GM12878 (cell line): ENCODE measurements around the gene AANAT. TPM values are rescaled to one million over a fixed set of nuclear protein-coding genes. Genes with fewer than 3 reads are reported as not detected.

ENCODE experiments used
- ATAC-seq: fragments of 200-7000 bp; cut with Tn5 transposase; 3 replicates; pipeline ENCODE4 v1.9.1; 2020; ENCODE audit warnings: mild to moderate bottlenecking, moderate library complexity
- BruUV-seq: library from RNA; stranded (reverse); fragments of 400-500 nt; replicated peaks from 2 replicates; lab custom pipeline; 2021; lab: Mats Ljungman, UMichigan
- CTCF ChIA-PET: fragments of 300-600 bp; sonication (Branson Sonifier 250); formaldehyde crosslinking; extraction: SDS; loops from one replicate; lab custom pipeline; 2021; ENCODE audit warnings: inconsistent platforms; lab: Yijun Ruan, JAX
- POLR2A ChIA-PET: fragments of 350-600 bp; formaldehyde crosslinking; extraction: SDS; loops from one replicate; lab custom pipeline; 2021; ENCODE audit warnings: inconsistent platforms; lab: Charles Lee
- RAD21 ChIA-PET: fragments of 300-600 bp; sonication (Branson Sonifier 250); formaldehyde crosslinking; loops from one replicate; lab custom pipeline; 2023; ENCODE audit warnings: antibody characterized with exemption; ENCODE audit not compliant: unreplicated experiment; lab: Charles Lee
- SMC1A ChIA-PET: fragments of 300-600 bp; sonication (Branson Sonifier 250); formaldehyde crosslinking; loops from one replicate; lab custom pipeline; 2023; ENCODE audit not compliant: unreplicated experiment, uncharacterized antibody; lab: Charles Lee
- DNase-seq: peaks from one replicate; pipeline ENCODE4 v3.0.0-alpha.2; 2011; ENCODE audit warnings: low read depth, low spot score
- FAIRE-seq: peaks from 3 replicates; lab custom pipeline; 2011; peaks lifted over from hg19 to GRCh38; lab: Jason Lieb, UNC
- H2AFZ ChIP-seq: 2 replicates; pipeline ENCODE4 v1.6.0; 2011; ENCODE audit warnings: low read depth, low read length, control low read depth; ENCODE audit not compliant: control insufficient read depth
- H3K27ac ChIP-seq: 2 replicates; pipeline ENCODE4 v1.5.1; 2011; ENCODE audit warnings: control low read depth; ENCODE audit not compliant: control insufficient read depth, insufficient read depth
- H3K27me3 ChIP-seq, 2 experiments: replicated peaks in 1 of 2; 2 replicates each; pipeline versions ENCODE4 v1.6.0 to v1.6.1; 2011; ENCODE audit warnings: low read length in 1 of 2; ENCODE audit not compliant: control insufficient read depth in 2 of 2, insufficient read depth in 2 of 2
- H3K36me3 ChIP-seq, 2 experiments: 2 replicates each; pipeline ENCODE4 v1.5.1; 2011; ENCODE audit warnings: low read length in 1 of 2; ENCODE audit not compliant: control insufficient read depth in 2 of 2, insufficient read depth in 2 of 2
- H3K4me1 ChIP-seq: 2 replicates; pipeline ENCODE4 v1.6.1; 2011; ENCODE audit warnings: mild to moderate bottlenecking, low read length, moderate library complexity, mixed read lengths; ENCODE audit not compliant: control insufficient read depth, insufficient read depth
- H3K4me2 ChIP-seq: 2 replicates; pipeline ENCODE4 v1.6.0; 2011; ENCODE audit warnings: control low read depth; ENCODE audit not compliant: control insufficient read depth, insufficient read depth
- H3K4me3 ChIP-seq: fragments of 200-600 bp; sonication (generic); 2 replicates; pipeline ENCODE4 v1.5.1; 2016
- H3K79me2 ChIP-seq: 2 replicates; pipeline ENCODE4 v1.6.0; 2011; ENCODE audit warnings: low read length; ENCODE audit not compliant: control insufficient read depth, insufficient read depth
- H3K9ac ChIP-seq: 2 replicates; pipeline ENCODE4 v1.8.0; 2011; ENCODE audit warnings: low read length, control low read depth, mixed read lengths; ENCODE audit not compliant: control insufficient read depth, insufficient read depth
- H3K9me3 ChIP-seq: replicated peaks from 3 replicates; pipeline ENCODE4 v1.5.1; 2011; ENCODE audit warnings: mild to moderate bottlenecking, low read length; ENCODE audit not compliant: control insufficient read depth, insufficient read depth
- H4K20me1 ChIP-seq: 2 replicates; pipeline ENCODE4 v1.6.0; 2011; ENCODE audit not compliant: control insufficient read depth, insufficient read depth
- EGR1 ChIP-seq, 2 experiments: IDR thresholded peaks; 1 replicate in 1 of 2; 2 replicates in 1 of 2; pipeline ENCODE4 v1.6.1; 2011 to 2012; ENCODE audit warnings: low read depth in 2 of 2, low read length in 2 of 2, borderline replicate concordance in 1 of 2, mild to moderate bottlenecking in 1 of 2, moderate library complexity in 1 of 2
- POLR2A ChIP-seq: IDR thresholded peaks from 2 replicates; pipeline ENCODE4 v1.6.1; 2011; ENCODE audit warnings: low read depth, mild to moderate bottlenecking, low read length
- TCF12 ChIP-seq: IDR thresholded peaks from 2 replicates; pipeline ENCODE4 v1.6.1; 2011; ENCODE audit warnings: low read depth, mild to moderate bottlenecking, low read length
- WGBS: methylation state at CpG from one replicate; pipeline ENCODE4 v1.1.6; 2016; ENCODE audit warnings: low lambda C conversion rate; ENCODE audit not compliant: insufficient replicate concordance, insufficient coverage; ENCODE audit errors: missing lambda C conversion rate; 5-methylcytosine and 5-hydroxymethylcytosine counted together
- in situ Hi-C: fragments of 300-500 bp; cut with MboI; formaldehyde crosslinking; loops from 9 replicates; pipeline ENCODE4 v1.14.3; 2018; ENCODE audit warnings: mixed read lengths
- intact Hi-C: fragments of 100-400 bp; cut with micrococcal nuclease; formaldehyde crosslinking; loops from one replicate; pipeline ENCODE4 v1.14.2; 2022; ENCODE audit not compliant: unreplicated experiment
- polyA plus RNA-seq, 11 experiments: library from polyadenylated mRNA; depleted of rRNA in 4 of 11; unstranded in 6 of 11; stranded (reverse) in 5 of 11; fragments of >200 nt; fragmentation: Nextera tagmentation in 4 of 11; fragmentation: Illumina TruSeq in 1 of 11; extraction: Ambion mirVana in 4 of 11; extraction: Trizol in 1 of 11; gene quantifications; 1 replicate in 1 of 11; 2 replicates in 10 of 11; pipeline versions ENCODE4 v1.2.1 to v1.2.3, GENCODE V29; 2011 to 2016; ENCODE audit warnings: inconsistent platforms in 2 of 11, missing spikeins in 2 of 11, low read depth in 1 of 11
- total RNA-seq, 4 experiments: library from RNA; depleted of rRNA in 3 of 4; stranded (reverse); fragments of >200 nt in 3 of 4; fragmentation: Illumina TruSeq in 1 of 4; extraction: Trizol in 1 of 4; gene quantifications; 2 replicates each; pipeline versions ENCODE4 v1.2.1 to v1.2.3, GENCODE V29; 2013 to 2021
- TF ChIP-seq, protein P1 (sequence below): fragments of 450-650 bp; IDR thresholded peaks from 2 replicates; pipeline ENCODE4 v1.6.1; 2016; ENCODE audit warnings: mild to moderate bottlenecking, moderate library complexity, borderline replicate concordance

The AANAT gene
- total and polyA plus RNA-seq, 10 of the 15 experiments (the other 5 are each of a cell fraction or from before 2014, with no cell fraction given) = 0.23 TPM; not detected in 9

DNA sequence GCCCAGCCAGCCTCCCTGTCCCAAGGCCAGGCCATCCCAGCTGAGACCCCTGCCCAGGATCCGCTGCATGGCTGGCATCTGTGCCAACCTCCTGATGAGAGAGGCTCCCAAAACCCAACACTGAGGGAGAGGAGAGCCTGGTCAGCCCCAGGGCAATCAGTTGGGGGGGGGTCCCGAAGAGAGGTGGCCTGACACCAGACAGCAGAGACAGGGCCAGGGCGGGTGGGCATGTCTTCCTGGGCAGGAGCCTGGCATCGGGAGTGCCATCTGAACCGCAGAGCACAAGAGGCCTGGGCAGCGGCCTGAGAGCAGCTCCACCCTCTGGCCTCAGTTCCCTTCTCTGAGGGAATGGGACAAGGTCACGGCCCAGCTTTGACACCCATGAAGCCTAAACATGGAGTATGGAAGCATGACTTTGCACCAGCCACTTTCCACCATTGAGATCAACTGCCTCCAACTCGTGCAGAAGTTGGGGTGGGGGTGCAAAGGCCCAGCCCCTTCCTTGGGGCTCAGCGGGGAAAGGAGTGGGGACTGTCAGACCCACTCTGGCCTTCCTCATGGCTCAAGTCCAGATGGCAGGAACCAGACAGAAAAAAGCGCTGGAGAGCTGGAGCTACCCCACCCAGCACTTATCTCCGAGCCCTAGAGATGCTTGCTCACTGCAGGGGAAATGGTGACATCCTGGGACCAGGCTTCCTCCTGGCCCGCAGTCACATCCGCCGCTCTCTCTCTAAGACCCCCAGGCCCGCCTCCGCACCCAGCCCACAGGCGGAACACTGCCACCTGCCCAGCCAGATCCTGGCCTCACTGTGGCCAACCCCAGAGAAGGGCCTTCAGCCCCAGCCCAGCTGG, 24.1 kb downstream of the AANAT start:
- DNase-seq (no peak), FAIRE-seq (no peak)
- no TSS peak for BruUV-seq
- H4K20me1 ChIP-seq = no peaks in the 10 kb centered on the region
- 54% methylated on average over 16 of the region's 17 CpGs for WGBS
- no peaks in the 10 kb centered on the region; a peak in 3 of 4 replicates for H3K36me3 ChIP-seq
- intact Hi-C loops = no loop called here
- H3K9ac ChIP-seq = peak overlapping the region; percentile 40
- H3K9me3 ChIP-seq = no peaks in the 10 kb centered on the region
- peak overlapping the region; percentile 80 for H3K27ac ChIP-seq
- H3K4me3 ChIP-seq = peak overlapping the region; percentile 32; the same call in 1 of the 2 replicates
- peak overlapping the region; percentile 83 for H3K4me2 ChIP-seq
- peak in 1 of 2 experiments; percentile 65; a peak in 1 of 3 replicates for TF ChIP-seq EGR1 (IDR thresholded peaks at IDR 0.05; ENCODE audit: borderline replicate concordance in 1 of 2, low read depth in 2 of 2, low read length in 2 of 2)
- TF ChIP-seq, protein P1, sequence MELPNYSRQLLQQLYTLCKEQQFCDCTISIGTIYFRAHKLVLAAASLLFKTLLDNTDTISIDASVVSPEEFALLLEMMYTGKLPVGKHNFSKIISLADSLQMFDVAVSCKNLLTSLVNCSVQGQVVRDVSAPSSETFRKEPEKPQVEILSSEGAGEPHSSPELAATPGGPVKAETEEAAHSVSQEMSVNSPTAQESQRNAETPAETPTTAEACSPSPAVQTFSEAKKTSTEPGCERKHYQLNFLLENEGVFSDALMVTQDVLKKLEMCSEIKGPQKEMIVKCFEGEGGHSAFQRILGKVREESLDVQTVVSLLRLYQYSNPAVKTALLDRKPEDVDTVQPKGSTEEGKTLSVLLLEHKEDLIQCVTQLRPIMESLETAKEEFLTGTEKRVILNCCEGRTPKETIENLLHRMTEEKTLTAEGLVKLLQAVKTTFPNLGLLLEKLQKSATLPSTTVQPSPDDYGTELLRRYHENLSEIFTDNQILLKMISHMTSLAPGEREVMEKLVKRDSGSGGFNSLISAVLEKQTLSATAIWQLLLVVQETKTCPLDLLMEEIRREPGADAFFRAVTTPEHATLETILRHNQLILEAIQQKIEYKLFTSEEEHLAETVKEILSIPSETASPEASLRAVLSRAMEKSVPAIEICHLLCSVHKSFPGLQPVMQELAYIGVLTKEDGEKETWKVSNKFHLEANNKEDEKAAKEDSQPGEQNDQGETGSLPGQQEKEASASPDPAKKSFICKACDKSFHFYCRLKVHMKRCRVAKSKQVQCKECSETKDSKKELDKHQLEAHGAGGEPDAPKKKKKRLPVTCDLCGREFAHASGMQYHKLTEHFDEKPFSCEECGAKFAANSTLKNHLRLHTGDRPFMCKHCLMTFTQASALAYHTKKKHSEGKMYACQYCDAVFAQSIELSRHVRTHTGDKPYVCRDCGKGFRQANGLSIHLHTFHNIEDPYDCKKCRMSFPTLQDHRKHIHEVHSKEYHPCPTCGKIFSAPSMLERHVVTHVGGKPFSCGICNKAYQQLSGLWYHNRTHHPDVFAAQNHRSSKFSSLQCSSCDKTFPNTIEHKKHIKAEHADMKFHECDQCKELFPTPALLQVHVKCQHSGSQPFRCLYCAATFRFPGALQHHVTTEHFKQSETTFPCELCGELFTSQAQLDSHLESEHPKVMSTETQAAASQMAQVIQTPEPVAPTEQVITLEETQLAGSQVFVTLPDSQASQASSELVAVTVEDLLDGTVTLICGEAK = no peak
- 0 out of 2 replicates have a peak, but pooled peaks have one; percentile 22 for TF ChIP-seq TCF12
- TF ChIP-seq POLR2A = peak; percentile 39; the same call in 1 of the 2 replicates
- TF ChIP-seq, all 136 proteins: peak for 3
- peaks cover 55% of the 10 kb centered on the region for H3K4me1 ChIP-seq
- in situ Hi-C loops = no loop called here
- ATAC-seq = peak; percentile 9
- peaks cover 34% of the 10 kb centered on the region for H3K79me2 ChIP-seq
- no peaks in the 10 kb centered on the region for H3K27me3 ChIP-seq
- H2AFZ ChIP-seq = no peak overlapping the region
- CTCF ChIA-PET = interaction anchor here (1.0 to 3.5 kb wide), 6 partner anchors 9 to 84 kb away, joined by 3 to 35 read pairs (median 4); partner anchors contain the start of gene RHBDF2
- RAD21 ChIA-PET = interaction anchor here (0.7 to 6.4 kb wide), 6 partner anchors 10 to 33 kb away, joined by 3 to 50 read pairs (median 6); no protein-coding TSS in a partner anchor
- SMC1A ChIA-PET = interaction anchor here (0.6 to 4.6 kb wide), 4 partner anchors 9 to 1360 kb away, joined by 3 to 49 read pairs (median 15); partner anchors contain the start of genes AANAT and NT5C
- POLR2A ChIA-PET = interaction anchor here (0.5 to 4.1 kb wide), 5 partner anchors 10 to 358 kb away, joined by 3 to 49 read pairs (median 7); partner anchors contain the start of gene RHBDF2
